ENCODE data around the gene CSMD2.

The CSMD2 gene

DNA sequence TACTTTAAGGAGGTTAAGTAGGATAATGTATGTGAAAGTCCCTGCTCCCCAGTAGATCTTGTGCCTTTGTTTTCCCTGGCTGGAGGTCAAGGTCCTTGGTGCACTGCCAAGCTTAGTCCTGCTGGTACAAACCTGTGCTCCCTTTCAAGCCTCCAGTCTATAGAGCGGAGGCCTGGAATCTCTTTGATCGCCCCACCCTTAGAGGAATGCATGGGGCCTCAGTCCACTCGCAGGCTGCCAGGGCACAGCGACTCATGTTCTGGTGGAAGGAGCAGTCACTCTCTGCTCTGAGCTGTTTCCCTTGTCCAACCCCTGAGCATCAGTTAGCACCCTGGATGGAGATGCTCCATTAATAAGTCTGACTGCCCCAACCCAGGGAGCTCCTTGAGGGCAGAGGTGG, 179.4 kb downstream of the CSMD2 start:
- TF ChIP-seq FOXP2 (optimal IDR thresholded peaks at IDR 0.05; ENCODE audit: borderline replicate concordance, extremely low read depth, extremely low read length, insufficient read depth) = no peak
- no peak for TF ChIP-seq POLR2AphosphoS5 (IDR thresholded peaks at IDR 0.05; ENCODE audit: low read depth, low read length)
- TF ChIP-seq TAF1 (IDR thresholded peaks at IDR 0.05; ENCODE audit: borderline replicate concordance, insufficient read depth, low read length) = no peak

DNA sequence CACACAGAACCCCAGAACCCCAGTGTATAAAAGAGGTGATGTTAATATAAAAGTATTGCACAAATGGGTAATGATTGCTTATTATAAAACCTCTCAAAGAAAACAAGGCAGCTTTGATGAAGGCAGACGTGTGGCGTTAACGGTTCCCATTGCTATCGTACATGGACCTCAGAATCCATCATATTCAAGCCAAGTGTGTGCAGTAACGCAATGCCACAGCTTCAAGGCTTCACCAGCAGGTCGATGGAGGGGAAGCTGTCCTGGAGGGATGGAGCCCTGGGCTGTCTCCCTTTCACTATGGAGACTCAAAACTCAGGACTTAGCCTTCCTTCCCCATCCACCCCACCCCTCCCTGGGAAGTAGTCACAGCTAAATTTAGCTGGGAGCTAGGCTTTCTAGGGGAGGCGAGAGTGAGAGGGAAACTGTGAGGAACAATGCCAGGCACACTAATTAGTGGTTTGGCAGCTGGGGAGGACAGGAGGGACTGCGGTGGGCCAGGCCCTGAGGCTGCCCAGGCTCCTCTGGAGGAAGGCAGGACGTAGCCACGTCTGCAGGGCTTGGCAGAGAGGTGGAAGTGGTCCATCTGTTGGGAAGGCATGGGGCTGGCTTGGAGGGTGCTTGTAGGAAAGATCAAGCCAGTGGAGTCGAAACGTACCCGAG, 180.0 kb downstream of the CSMD2 start:
- TF ChIP-seq TAF1 (IDR thresholded peaks at IDR 0.05; ENCODE audit: borderline replicate concordance, insufficient read depth, low read length) (no peak), SIN3A (IDR thresholded peaks at IDR 0.05; ENCODE audit: borderline replicate concordance, insufficient read depth, low read length) (no peak), FOXP2 (optimal IDR thresholded peaks at IDR 0.05; ENCODE audit: borderline replicate concordance, extremely low read depth, extremely low read length, insufficient read depth) (no peak), POLR2AphosphoS5 (IDR thresholded peaks at IDR 0.05; ENCODE audit: low read depth, low read length) (no peak)
- TF ChIP-seq, protein P1, sequence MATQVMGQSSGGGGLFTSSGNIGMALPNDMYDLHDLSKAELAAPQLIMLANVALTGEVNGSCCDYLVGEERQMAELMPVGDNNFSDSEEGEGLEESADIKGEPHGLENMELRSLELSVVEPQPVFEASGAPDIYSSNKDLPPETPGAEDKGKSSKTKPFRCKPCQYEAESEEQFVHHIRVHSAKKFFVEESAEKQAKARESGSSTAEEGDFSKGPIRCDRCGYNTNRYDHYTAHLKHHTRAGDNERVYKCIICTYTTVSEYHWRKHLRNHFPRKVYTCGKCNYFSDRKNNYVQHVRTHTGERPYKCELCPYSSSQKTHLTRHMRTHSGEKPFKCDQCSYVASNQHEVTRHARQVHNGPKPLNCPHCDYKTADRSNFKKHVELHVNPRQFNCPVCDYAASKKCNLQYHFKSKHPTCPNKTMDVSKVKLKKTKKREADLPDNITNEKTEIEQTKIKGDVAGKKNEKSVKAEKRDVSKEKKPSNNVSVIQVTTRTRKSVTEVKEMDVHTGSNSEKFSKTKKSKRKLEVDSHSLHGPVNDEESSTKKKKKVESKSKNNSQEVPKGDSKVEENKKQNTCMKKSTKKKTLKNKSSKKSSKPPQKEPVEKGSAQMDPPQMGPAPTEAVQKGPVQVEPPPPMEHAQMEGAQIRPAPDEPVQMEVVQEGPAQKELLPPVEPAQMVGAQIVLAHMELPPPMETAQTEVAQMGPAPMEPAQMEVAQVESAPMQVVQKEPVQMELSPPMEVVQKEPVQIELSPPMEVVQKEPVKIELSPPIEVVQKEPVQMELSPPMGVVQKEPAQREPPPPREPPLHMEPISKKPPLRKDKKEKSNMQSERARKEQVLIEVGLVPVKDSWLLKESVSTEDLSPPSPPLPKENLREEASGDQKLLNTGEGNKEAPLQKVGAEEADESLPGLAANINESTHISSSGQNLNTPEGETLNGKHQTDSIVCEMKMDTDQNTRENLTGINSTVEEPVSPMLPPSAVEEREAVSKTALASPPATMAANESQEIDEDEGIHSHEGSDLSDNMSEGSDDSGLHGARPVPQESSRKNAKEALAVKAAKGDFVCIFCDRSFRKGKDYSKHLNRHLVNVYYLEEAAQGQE (IDR thresholded peaks at IDR 0.05; ENCODE audit: insufficient read depth in 1 of 2, low read depth in 2 of 2, low read length in 2 of 2) = no peak

DNA sequence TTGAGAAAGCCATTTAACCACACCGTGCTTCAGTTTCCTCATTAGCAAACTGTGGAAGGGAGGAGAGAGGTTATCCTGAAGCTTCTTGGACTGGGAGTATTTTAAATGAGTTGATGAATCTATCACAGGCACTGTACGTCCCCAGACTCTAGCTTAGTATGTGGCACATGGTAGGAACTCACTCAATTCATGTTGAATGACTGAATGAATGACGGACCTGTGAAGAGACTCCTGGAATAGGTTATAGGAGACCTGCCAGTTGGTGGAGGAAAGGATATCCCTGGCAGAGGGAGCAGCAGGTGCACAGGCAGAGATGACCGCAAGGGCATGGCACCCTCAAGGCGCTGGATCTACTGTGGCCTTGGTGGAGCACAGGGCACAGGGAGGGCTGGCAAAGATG, 182.6 kb downstream of the CSMD2 start:
- TF ChIP-seq FOXP2 (optimal IDR thresholded peaks at IDR 0.05; ENCODE audit: borderline replicate concordance, extremely low read depth, extremely low read length, insufficient read depth) (no peak), TAF1 (IDR thresholded peaks at IDR 0.05; ENCODE audit: borderline replicate concordance, insufficient read depth, low read length) (no peak)

DNA sequence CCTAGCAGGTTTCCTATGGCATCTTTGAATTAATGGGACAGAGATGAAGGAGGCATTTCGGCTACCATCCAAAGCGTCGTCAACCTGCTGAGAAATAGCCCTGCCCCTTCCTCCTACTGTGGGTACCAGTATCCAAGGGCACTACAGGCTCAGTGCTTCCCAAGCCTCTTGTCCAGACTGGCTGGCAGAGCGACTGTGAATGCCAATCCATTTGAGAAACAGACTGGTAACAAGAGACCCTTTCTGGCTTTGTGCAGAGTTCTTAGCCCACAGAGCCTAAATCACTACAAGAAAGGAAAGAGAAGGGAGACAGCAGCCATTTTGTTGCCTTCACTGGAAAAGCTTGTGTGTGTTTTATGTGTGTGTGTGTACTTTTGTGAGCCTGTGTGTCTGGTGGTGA, 185.7 kb downstream of the CSMD2 start:
- TF ChIP-seq, protein P1 (IDR thresholded peaks at IDR 0.05; ENCODE audit: insufficient read depth in 1 of 2, low read depth in 2 of 2, low read length in 2 of 2) = no peak
- no peak for TF ChIP-seq SIN3A (IDR thresholded peaks at IDR 0.05; ENCODE audit: borderline replicate concordance, insufficient read depth, low read length)

DNA sequence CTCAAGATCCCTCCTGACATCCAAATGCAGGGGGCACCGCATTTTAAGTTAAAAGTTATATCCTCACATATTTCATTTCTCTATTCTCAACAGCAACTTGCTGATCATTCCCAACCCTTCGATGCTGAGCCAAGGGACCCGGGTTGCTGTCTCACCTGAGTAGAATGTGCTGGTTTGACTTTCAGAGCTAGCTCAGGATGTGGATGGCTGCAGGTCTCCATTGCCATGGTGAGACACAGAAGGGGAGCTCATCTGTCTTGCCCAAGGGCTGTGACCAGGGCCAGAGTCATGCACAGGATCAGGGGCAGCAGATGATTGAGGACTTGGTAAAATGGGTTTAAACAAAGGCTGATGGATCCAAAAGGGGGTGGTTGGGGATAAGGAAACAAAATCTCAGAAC, 189.1 kb downstream of the CSMD2 start:
- TF ChIP-seq FOXP2 (optimal IDR thresholded peaks at IDR 0.05; ENCODE audit: borderline replicate concordance, extremely low read depth, extremely low read length, insufficient read depth) (no peak), SIN3A (IDR thresholded peaks at IDR 0.05; ENCODE audit: borderline replicate concordance, insufficient read depth, low read length) (no peak), TAF1 (IDR thresholded peaks at IDR 0.05; ENCODE audit: borderline replicate concordance, insufficient read depth, low read length) (no peak), POLR2AphosphoS5 (IDR thresholded peaks at IDR 0.05; ENCODE audit: low read depth, low read length) (no peak)
- TF ChIP-seq, protein P1 (IDR thresholded peaks at IDR 0.05; ENCODE audit: insufficient read depth in 1 of 2, low read depth in 2 of 2, low read length in 2 of 2) = no peak

DNA sequence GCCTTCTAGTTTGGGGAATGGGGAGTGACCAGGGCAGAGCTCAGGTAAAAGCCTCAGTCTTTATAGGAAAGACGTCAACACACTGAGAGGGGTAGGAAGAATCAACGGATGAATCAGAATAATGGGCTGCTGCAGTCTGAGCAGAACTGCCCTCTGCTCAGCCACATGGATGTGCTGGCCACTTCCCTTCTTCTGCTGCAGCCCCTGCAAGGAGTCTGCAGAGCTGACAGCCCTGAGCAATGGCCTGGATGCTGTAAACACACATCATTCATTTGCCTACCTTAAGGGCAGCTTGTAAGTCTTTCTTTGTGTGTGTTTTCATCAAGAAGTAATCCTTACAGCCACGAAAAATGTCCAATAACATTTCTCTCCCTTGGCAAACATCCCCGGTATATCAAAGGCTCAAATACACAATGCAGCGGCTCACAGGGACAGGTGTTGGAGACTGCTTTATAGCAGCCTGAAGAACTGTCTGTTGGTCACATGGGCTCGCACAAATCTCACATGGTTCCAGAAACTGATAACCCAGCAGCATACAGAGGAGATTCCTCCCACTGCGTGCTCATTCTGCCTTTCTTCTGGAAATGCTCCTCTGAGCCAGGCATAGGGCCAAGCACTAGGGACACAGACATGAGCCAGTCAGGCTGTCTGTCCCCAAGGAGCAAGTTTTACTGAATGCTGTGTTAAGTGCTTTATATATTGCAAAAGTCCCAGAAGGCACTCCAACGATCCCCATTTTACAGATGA, 191.1 kb downstream of the CSMD2 start:
- no peak for TF ChIP-seq SIN3A (IDR thresholded peaks at IDR 0.05; ENCODE audit: borderline replicate concordance, insufficient read depth, low read length)
- no peak for TF ChIP-seq TAF1 (IDR thresholded peaks at IDR 0.05; ENCODE audit: borderline replicate concordance, insufficient read depth, low read length)
- no peak for TF ChIP-seq POLR2AphosphoS5 (IDR thresholded peaks at IDR 0.05; ENCODE audit: low read depth, low read length)
- TF ChIP-seq, protein P1 (IDR thresholded peaks at IDR 0.05; ENCODE audit: insufficient read depth in 1 of 2, low read depth in 2 of 2, low read length in 2 of 2) = no peak
- TF ChIP-seq FOXP2 (optimal IDR thresholded peaks at IDR 0.05; ENCODE audit: borderline replicate concordance, extremely low read depth, extremely low read length, insufficient read depth) = no peak

Measured in PFSK-1 (cell line).